GM11168 (cell line): ENCODE data around the gene PRDX2.

ENCODE experiments used
- in situ Hi-C: fragments of 300-500 bp; cut with MboI; formaldehyde crosslinking; loops from one replicate; pipeline ENCODE4 v1.12.0; 2022; ENCODE audit warnings: low sequenced_read_pairs; ENCODE audit not compliant: unreplicated experiment

The PRDX2 gene

DNA sequence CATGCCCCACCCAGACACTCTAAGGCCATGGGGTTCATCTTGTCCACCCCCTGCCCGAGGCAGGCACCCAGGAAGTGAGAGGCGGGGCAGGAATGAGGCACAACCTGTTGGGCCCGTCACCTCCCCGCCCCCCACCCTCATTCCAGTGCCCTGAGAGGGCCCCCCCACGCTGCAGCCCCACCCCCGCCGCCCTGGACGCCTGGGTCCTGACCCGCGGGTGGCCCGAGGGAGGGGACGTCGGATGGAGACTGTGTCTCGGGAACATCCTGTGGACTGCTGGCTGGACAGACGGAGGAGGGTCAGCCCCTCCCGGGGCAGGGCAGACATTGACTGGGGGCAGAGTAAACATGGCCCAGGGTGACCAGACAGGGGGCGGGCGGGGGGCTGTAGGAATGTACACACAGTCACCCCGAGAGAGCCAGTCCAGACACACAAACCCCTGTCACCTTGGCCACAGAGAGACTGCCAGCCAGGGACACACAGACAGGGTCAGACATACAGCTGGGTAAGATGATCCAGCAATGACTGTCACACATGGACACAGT, 17.7 kb downstream of the PRDX2 start:
- in situ Hi-C loops: no loop called here

DNA sequence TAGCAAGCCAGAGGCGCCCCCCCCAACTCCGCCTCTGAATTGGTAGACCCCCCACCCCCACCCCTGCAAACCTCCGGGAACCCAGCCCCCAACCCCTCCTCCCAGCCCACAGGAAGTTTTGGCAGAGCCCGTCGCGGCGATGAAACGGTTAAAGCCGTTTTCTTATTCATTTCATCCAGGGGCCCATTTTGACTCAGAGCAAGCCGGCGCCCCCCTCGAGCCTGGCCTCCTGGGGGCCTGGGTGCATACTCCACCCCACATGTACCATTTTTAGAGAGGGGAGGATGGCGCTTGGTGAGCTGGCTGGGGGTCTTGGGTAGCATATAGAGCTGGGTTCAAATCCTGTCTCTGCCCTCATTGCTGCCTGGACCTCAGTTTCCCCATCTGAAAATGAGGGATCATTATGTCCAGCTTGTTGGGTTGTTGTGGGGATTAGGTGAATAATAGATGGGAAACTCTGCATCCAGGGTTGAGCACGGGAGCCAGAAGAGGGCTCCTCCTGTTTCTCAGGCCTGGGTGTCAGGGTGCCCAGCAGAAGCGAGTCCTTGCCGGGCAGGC, 18.2 kb downstream of the PRDX2 start:
- in situ Hi-C loops: no loop called here

DNA sequence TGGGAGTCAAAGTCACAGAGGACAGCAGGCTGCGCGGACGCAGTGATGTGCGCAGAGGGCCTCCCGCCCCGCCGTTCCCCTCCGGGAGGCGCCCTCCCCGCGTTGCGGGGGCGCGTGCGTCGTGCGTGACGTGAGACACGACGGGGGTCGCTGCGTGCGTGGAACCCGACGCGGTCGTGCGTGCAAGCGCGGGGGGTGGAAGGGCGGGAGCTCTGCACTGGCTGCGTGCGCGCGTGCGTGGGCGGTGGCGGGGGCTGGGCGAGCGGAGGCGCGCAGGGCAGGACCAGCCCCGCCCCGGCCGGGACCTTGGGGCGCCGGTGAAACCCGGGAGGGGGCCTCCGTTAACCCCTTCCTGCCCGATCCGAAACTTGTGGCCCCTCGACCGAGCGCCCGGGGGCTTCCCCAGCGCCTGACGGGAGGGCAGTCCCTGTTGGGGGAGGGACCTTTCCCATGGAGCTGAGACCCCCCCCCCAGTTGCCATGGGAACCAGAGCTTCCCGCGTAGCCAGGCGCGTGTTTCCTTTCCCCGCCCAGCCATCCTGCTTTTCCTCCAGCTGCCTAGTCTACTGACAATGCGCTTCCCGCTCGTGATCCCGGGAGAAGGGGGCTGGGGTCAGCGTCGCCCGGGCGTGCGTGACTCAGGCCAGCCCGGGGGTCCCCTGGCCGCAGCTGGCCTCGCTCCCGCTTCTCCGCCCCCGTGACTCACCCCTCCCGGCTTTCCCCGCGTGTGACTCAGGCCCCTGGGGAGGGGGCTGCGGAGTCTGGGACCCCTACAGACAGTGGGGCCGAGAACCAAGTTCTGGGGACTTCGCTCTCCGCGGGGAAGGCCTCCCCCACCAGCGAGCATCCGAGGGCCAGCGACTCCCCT, 18.9 kb downstream of the PRDX2 start:
- in situ Hi-C loops: no loop called here

DNA sequence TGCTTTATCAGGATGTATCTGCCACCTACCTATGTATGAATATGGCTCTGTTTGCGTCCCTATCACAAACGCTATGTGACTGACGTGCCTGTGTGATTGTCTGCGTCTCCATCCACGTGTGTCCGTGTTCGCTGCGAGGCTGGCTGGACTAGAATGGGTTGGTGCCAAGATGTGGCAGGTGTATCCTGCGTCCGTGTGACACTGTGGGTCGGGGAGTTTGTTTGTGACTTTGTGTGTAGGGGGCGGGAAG, 19.5 kb downstream of the PRDX2 start:
- in situ Hi-C loops: no loop called here

DNA sequence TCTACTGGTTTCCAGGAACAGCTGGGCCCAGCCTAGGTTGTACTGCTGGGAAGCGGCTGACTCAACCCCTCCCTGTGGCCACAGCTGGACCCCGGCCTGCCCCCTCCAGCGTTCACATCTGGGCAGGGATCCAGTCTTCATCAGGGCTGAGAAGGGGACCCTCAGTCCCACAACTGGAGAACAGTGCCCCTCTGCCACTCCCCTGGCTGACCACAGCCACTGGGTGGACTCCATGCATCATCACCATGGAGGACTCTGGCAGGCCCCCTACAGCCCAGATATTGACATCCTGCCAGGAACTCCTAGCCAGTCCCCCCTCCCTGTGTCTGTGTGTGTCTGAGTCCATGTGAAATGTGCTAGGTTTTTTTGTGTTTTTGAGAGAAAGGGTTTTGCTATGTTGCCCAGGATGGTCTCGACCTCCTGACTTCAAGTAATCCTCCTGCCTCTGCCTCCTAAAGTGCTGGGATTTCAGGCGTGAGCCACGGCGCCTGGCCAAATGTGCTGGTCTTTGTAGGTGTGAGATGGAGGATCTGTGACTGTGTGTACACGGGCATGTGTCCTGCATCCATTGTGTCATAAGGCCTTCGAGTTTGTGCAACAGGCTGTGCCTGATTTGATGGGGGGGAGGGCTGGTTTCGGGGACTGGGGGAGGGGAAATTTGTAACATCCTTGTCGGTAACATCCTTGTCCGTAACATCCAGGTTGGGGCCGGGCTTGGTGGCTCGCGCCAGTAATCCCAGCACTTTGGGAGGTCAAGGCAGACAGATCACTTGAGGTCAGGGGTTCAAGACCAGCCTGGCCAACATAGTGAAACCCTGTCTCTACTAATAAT, 22.2 kb downstream of the PRDX2 start:
- in situ Hi-C loops: no loop called here

DNA sequence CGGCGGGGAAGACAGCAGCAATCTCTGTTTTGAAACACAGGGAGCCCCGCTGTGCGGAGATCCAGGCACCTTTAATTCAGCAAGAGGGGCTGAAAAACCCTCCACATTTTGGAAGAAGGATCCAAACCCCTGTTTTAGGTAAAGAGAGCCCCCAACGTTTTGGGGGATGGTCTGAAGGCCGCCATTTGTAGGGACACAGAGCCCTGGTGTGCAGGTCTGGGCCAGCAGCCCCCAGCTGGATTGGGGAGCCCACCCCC, 22.8 kb downstream of the PRDX2 start:
- in situ Hi-C loops: no loop called here

DNA sequence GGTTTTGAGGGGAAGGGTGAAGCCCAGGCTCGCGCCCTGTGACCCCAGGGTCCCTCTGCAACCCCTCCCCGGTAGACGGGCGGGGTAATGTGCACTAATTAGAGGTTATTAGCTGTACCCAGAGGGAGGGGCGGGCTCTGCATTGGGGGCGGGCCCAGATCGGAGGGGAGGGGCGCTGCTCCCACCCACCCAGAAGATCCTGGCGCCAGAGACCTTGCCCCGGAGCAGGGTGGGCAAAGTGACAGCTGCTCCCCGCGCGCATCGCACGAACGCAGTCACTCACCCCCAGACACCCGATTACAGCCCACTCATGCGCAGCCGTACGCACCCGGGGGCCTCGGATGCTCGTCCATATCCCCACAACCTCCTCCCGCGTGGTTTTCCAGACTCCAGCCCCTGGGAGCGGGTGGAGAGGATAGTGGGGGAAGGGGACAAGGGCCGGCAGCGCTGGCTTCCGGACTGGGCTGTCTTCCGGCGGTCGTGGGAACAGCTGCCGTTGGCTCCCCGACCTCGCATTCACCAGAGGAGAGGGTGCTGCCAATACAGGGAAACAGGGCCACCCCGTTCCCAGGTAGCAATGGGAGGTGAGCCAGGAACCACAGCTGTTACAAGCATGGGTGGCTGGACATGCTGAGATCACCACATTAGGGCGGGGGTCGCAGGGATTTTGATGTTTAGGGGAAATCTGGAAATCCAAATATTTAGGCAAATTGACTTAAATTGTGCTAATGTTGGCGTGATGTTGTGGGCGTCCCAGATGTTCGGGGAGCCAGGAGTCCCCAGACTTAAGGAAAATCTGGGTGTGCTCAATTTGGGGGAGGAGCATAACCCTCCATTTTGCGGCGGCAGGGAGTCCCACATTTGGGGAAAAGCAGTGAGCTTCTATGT, 23.3 kb downstream of the PRDX2 start:
- in situ Hi-C loops: no loop called here

DNA sequence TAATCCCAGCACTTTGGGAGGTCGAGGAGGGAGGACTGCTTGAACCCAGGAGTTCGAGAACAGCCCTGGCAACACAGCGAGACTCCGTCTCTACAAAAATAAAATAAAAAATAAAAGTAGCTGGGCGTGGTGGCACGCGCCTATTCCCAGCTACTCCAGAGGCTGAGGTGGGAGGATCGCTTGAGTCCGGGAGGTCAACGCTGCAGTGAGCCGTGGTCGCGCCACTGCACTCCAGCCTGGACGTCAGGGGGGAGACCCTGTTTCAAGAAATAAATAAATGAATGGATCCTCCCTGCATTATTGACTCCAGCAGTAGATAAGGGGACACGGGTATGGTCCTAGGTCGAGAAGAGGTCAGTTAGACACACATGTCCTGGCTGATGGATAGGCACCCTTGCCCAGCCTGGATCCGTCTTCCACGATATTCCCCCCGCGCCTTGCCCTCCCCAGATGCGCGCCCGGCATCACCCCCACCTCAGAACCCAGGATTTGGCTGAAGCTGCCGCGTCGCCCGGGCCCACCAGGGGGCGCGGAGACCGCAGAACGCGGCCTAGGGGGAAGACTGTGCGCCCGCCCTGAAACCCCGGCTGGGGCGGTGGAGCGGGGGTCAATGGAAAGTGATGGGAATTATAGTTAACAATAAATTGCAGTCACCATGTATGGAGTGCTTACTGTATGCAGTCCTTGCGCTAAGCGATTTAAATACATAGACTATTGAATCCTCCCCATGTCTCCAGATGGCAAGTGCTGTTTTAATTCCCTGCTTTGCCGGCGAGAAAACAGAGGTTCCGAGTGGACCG, 24.2 kb downstream of the PRDX2 start:
- in situ Hi-C loops: no loop called here

DNA sequence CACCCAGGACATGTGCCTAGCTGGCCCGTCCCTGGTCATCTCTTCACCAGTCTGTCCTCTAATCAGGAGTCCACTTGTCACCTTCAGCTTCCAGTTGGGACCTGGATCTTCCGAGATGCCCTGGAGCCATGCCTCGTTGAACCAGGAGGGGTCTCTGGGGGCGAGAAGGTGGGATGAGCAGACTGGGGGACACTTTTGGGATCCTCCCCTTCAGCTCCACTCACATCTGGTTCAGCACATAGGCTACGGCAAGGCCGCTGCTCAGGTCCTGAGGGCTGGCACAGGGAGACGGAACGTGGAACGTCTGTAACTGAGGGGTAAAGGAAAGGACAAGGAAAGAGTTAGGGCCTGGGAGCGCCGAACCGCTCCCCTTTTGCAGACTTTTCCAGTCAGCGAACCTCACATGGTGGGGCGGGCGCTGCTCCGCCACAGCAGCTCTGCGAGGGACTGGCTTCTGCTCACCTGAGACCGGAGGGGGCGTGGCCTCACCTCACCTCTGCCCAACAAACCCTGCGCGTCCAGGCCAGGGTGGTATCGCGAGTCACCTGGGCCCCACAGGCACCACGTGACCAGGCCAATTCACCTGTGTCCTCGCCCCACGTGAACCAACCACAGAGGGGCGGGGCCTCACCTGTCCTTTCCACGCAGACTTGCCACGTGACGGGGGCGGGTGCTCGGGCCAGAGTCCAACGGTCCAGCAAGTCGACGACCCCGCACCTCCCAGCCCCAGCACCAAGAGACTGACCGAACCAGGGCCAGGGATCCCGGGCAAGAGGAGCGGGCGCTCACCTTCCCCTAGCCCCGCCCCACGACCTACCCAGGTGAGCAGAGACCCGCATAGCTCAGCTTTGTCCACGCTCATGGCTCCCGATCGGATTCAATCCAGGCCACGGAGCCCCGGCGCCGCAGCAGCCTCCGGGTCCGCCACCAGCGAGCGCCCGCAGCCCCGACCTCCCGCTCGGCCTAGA, 26.7 kb downstream of the PRDX2 start, which contains the start of gene HOOK2:
TSS of gene HOOK2 (minus strand) at position 965 of the 968 bp plus-strand sequence. CDS start at position 862, 103 bp downstream.
- in situ Hi-C loops: no loop called here

DNA sequence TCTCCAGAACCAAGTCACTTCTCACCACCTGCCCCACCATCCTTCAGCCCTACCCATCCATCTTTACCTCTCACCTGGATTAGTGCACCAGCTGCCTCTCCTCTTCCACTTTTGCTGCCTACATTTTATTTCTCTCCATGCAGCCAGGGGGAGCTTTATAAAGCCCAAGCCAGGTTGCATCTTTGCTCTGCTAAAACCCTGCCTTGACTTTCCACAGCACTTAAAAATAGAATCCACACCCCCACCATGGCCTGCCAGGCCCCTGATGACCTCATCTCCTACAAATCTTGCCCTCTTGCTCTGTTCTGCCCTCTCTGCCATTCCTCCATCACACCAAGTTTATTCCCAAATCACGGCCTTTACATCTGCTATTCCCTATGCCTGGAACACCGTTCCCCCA, 28.0 kb downstream of the PRDX2 start:
- in situ Hi-C loops: no loop called here

DNA sequence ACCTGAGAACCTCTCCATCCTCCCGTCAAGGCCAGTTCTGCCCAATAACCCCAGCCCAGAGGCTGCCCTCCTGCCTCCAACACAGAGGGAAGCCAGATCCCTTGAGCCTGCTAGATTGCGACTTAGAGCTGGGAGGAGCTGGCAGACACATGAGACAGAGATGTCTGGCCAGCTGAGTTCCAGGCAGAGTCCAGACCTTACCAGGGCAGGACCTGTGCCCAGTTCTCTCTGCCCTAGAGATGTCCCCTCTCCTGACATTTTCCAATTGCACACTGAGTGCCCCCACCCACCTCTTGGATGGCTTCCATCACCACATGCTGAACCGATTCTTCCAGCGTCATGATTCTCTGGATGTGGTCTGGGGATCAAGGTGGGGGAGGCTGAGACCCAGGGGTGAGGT, 29.3 kb downstream of the PRDX2 start:
- in situ Hi-C loops: no loop called here

DNA sequence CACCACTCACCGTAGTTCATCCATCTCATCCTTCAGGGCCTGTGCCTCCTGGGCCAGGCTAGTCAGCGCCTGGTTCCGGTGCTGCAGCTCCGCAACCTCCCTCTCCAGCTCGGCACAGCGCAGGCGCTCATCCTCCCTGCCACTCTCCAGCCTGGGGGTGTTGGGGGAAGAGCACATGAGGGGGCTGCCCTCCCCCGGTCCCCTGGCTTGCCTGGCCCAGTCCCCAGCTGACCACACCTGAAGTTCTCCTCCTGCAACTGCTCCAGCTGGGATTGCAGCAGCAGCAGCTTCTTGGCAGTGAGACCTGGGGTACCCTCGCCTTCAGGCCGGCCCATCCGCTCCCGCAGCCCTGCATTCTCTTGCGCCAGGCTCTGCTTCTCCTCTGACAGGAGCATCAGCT, 30.7 kb downstream of the PRDX2 start:
- in situ Hi-C loops: no loop called here

DNA sequence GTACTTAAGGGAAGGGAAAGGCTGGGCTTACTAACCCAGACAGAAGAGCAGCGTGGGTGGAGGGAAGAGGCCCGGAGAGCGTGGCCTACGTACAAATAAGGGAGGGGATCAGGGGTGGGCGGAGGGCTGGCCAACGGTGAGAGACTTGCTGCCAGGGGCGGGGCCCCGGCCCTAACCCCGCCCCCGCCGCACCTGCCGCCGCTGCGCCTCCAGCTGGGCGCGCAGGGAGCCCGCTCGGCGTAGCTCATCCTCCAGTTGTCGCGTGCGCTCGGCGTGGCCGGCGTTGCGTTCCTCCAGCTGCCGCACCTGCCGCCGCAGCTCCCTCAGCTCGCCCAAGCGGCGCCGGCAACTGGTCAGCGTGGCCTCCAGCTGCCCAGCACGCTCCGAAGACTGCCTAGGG, 31.9 kb downstream of the PRDX2 start:
- in situ Hi-C loops: loop anchor here (5.0 kb wide), 1 partner anchor 33 kb away; the partner anchor contains the start of genes PRDX2 and THSD8

DNA sequence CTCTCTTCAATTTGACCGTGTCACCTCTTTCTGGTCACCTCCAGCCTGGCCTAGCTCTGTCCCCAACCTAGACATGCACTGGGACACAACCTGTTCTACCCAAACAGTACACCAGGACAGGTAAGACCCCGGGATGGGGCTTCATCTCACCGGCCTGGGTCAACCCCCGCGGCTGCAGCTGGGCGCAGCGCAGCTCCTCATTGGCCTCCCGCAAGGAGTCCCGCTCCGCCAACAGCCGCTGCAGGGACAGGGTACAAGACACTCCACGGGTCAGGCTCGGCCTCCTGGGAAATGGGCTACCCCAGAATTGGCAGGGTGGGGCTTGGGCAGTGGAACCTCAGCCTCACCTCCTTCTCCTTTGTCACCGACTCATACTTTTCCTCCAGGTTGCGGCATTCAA, 33.9 kb downstream of the PRDX2 start:
- in situ Hi-C loops: loop anchor here (5.0 kb wide), 1 partner anchor 35 kb away; the partner anchor contains the start of genes PRDX2 and THSD8

DNA sequence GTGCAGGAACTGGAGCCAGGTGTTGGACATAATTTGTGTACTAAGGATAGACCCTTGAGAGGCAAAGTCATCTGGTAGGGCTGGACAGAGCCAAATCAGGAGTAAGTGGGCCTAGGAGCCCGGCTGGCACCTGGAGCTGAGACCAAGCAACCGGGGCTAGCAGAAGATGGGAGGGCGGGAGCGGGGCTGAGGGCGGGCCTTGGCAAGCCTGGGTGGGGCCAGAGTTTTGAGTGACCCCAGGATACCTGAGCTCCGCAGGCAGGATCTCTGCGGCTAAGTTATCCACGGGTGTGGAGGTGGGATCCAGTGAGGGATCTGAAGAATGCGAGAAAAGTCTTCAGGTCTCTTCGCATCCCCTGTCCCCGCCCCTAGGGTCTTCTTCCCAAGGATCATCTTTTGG, 34.5 kb downstream of the PRDX2 start:
- in situ Hi-C loops: loop anchor here (5.0 kb wide), 1 partner anchor 35 kb away; the partner anchor contains the start of genes PRDX2 and THSD8

DNA sequence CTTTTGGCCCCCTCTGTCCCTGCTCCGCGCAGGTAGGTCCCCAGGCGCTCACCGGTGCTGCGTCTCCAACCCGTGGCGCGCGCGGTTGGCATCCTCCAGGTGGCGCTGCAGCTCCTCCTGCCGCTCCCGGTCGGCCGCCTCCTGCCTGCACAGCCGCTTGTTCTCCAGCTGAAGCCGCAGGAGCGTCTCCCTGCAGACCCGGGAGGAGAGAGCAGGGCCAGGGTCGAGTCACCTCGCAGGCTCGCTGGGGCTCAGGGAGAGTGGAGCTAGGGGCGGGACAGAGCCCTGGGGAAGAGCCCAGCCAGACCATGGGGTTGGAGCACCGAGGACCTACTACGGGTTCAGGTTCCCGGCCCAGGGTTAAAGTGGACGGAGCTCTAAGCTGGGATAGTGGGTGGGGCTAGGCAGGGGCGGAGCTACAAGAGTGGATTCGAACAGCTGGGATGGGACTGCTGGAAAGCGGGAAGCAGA, 35.5 kb downstream of the PRDX2 start:
- in situ Hi-C loops: loop anchor here (5.0 kb wide), 1 partner anchor 36 kb away; the partner anchor contains the start of genes PRDX2 and THSD8

DNA sequence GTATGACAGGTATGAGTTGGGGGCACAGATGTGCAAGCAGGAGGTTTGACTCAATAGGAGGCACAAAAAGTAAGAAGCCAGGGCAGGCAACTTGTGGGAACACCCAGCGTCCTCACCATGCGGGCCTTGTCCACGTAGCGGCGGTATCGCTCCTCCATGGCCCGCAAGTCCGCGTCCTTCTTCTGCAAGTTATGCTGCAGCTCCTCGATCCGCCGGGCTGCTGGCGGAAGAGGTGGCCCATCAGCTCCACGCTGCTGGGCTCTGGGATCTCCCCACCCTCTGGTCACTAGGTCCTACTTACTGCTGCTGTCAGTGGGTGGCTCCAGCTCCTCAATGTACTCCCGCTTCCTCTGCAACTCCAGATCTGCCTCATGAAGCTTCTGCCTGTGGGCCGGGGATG, 36.9 kb downstream of the PRDX2 start:
- in situ Hi-C loops: loop anchor here (5.0 kb wide), 1 partner anchor 38 kb away; the partner anchor contains the start of genes PRDX2 and THSD8

DNA sequence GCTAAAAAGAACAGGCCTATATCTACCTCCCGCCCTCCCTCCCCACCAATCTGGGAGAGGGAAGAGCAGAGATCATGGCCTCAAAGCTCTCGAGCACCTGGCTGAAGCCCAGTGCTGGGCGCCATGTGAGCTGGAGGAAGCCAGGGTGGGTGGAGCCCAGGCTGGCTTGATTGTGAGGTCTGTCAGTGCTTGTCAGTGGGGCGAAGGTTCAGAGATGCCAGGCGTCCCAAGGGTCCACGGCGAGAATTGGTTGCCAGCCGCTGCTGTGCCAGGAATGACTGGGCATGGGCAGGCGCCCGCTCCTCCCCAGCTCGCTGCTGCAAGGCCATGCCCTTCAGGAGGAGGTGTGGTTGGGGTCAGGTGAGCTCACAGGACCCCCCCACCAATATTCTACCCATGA, 38.5 kb downstream of the PRDX2 start:
- in situ Hi-C loops: no loop called here
